Inferior parietal cortex (tissue), 1 donor: ENCODE measurements around the gene TAF5L.
"Not testable (repeated sequence)": the region's sequence is repeated elsewhere in the genome, so short reads cannot be mapped to it uniquely, and the experiment has no call there.

ENCODE experiments used
- DNase-seq: peaks from one replicate; pipeline ENCODE4 v3.0.0-alpha.2; 2016; ENCODE audit errors: extremely low spot score

TAF5L gene

DNA sequence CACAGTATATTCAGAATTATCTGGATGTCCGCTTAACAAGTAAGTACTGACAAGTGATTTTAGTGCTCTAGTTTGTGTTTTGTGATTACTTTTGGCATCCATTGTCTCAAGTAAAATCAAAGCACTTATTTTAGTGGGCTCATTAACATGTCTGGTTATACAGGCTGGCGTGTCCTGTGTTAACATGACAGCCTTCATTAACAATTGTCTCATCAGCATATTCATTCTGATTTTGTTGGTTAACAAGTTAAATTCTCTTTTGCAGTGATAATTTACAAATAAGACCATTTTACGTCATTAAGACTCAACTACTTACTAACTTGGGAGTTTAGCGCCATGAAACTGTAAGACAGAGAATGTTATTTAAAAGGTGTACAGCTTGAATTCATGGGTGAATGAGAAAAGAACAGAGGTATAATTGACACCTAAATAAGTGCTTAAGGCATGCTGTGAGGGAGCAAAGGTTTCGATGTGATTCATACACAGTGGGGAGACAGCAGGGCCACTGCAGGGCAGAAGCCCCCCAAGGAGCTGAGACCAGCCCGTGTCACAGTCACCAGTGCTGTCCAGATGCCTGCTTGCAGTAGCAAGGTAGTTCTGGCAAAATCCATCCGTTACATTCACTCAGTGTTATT is 22.4 kb downstream of the TAF5L start:
- no peak for DNase-seq

DNA sequence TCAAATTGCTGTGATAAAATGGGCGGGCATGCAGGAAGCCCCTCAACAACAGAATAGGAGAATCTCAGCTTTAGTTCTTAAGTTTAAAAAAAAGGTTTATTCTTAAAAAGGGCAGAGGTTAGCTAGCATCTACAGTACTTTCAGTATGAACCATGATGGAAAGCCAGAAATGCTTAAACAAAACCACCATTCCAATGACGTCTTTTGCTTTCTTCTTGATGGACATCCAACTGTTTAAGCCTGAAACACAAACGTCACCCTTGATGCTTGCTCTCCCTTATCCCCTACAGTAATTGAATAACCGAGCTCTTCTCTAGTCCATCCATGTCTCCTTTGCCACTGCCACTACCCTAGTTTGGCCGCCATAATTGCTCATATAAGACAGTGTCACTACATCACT is 25.7 kb downstream of the TAF5L start:
- no peak for DNase-seq

DNA sequence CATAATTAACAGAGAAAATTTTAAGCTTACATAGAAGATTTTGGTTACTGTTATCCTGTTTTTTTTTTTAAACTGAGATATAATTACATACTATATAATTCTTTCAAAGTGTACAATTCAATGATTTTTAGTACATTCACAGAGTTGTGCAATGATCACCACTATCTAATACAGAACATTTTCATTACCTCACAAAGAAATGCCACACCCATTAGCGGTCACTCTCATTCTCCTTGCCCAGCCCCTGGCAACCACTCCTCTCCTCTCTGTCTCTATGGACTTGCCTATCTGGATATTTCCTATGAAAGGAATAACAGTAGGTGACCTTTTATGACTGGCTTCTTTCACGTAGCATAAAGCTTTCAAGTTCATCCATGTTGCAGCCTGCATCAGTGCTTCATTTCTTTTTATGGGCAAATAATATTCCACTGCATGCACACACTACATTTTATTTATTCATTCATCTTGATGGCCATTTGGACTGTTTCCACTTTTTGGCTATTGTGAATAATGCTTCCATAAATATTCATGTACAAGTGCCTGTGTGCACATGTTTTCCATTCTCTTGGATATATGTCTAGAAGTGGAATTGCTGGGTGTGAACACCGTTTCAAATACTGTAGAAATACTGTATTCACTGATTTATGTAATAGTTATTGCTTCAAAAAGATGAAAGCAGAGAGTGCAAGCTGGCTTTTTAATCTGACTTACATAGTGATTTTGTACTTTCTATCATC is 26.5 kb downstream of the TAF5L start:
- DNase-seq, result no peak

DNA sequence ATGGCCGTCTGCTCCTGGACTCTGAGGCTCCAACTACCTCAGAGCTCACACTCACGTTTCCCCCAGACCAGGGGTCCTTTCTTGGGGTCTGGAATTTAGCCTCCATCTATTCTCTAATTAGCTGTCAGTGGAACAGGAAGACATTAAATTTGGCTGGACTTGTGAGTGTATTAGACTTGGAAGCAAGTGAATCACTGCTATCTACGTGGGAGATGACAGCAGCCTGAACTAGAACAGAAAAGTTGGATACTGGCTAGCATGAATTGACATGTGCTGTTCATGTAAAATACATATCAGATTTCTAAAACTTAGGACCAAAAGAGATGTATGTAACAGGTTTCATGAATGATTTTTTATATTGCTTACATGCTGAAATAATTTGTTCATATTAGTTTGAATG is 28.0 kb downstream of the TAF5L start:
- DNase-seq, result peak; percentile 11

DNA sequence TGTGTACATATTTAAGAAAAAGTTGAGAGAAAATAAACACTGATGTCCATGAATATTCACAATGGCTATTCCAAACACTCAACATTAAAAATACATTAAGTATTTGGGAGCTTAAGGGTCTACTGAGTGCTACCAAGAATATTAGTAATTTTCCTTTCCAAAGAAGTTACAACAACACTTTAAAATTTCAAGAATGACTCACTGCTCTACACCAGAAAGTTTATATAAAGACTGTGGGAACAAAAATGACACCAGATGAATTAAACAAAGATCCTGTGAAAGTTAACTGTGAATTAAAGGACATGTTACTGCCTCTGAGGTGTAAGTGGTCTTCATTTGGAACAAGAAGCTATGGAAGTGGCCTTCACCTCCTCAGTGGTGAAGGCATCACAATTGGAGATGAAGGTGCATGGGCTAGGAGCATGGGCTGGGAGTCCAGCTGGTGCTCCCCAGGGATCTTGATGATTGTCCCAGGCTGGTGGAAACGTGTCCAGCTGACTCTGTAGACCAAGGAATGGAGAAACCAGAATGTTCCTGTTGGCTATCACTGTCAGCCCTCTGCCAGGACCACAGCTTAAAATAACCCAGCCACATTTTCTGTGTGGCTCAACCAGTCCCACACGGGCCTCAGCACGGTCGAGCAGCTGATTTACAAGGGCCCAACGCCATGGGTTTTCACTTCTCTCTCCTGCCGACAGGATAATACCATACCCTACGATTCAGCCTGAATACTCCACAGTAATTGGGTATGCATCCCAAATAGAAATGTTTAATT is 28.8 kb downstream of the TAF5L start:
- DNase-seq, result peak; percentile 10

DNA sequence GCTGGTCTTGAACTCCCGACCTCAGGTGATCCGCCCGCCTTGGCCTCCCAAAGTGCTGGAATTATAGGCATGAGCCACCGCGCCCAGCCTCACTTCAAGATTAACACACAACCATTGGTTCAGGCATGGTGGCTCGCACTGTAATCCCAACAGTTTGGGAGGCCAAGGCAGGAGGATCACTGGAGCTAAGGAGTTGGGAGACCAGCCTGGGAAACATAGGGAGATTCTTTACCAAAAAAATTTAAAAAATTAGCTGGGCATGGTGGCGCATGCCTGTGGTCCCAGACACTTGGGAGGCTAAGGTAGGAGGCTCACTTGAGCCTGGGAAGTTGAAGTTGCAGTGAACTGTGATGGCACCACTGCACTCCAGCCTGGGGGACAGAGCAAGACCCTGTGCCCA is 30.0 kb downstream of the TAF5L start:
- not testable (repeated sequence) for DNase-seq

DNA sequence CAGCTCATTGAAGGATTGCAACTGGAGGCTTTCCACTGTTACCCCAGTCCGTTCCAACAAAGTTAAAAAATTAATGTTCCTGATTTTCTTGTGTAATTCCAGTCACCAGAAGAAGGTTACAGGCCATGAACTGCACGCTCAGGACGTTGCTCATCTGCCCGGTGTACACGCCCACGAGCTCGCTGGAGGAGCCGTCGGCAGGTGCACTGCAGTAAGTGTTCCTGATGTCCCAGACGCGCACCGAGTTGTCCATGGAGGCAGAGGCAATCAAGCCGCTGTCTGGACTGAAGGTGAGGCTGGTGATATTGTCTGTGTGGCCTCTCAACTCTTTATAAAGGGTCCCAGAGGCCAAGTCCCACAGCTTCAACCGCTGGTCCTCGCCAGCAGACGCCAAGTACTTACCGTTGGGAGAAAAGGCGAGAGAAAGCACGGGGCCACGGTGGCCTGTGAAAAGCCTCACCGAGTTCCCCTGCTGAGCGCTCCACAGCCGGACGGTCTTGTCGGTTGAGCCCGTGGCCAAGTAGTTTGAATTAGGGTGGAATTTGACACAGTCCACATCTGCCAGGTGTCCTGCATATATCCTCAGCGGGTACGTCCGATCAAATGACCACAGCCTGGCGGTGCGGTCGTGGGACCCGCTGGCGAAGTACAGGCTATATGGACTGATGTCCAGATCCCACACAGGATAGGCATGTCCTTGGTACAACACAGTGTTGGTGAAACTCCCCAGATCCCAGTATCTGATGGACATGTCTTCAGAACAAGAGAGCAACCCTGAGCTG is 31.5 kb downstream of the TAF5L start:
- no peak for DNase-seq

DNA sequence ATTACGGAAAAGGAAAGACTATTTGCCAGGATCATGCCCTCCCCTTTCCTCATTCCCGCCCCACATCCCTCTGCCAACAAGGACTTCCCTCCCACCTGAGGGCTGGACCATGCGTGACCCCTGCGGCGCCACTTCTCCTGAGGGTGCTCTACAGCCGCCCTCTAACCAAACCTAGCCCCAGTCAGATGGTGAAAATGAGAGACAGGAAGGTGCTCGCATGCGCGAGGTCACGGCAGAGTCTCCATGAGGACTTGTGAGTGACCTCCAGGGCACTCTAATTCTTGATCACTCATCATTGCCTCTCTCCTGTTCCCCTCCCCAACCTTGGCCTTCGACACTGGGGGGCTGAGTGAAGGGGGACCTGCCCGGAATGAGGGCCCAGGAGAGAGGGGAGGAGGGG is 32.1 kb downstream of the TAF5L start:
- no peak for DNase-seq

DNA sequence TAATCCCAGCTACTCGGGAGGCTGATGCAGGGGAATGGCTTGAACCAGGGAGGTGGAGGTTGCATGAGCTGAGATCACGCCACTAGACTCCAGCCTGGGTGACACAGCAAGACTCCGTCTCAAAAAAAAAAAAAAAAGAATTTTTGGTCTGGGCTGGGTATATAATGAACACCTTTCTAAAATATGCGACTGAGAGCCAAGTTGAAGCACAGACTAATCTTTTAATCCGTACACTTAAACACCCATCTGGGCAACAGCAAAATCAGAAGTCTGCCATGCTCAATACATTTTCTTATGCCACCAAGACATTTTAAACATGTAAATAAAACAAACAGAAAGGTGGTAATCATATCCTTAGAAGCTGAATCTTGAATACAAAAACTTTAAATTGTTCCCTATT is 35.8 kb downstream of the TAF5L start:
- no peak for DNase-seq

DNA sequence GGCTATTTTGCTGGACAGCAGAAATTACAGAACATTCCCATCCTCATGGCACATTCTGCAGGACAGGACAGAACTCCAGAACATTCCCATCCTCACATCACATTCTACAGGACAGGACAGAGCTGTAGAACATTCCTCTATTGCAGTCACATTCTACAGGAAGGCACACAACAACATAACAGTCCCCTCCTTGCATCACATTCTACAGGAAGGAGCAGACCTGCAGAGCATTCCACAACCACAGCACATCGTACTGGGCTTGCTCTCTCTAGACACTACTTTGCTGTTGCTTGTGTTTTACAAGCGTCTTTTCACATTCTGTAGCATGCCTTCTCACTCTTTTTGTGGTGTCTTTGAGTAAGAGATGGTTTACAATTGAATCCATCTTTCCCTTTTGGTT is 40.6 kb downstream of the TAF5L start:
- DNase-seq, result no peak

DNA sequence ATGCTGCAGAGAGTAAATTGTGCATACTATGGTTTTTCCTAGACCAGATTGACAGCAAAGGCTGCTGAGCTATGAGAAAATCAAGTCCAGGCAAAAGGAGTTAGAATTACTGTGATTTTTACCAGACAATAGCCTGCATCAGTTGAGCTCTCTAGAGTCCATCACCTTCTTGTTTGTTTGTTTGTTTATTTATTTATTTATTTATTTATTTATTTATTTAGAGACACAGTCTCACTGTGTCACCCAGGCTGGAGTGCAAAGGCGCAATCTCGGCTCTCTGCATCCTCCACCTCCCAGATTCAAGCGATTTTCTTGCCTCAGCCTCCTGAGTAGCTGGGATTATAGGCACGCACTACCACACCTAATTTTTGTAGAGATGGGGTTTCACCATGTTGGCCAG is 43.2 kb downstream of the TAF5L start:
- no peak for DNase-seq

DNA sequence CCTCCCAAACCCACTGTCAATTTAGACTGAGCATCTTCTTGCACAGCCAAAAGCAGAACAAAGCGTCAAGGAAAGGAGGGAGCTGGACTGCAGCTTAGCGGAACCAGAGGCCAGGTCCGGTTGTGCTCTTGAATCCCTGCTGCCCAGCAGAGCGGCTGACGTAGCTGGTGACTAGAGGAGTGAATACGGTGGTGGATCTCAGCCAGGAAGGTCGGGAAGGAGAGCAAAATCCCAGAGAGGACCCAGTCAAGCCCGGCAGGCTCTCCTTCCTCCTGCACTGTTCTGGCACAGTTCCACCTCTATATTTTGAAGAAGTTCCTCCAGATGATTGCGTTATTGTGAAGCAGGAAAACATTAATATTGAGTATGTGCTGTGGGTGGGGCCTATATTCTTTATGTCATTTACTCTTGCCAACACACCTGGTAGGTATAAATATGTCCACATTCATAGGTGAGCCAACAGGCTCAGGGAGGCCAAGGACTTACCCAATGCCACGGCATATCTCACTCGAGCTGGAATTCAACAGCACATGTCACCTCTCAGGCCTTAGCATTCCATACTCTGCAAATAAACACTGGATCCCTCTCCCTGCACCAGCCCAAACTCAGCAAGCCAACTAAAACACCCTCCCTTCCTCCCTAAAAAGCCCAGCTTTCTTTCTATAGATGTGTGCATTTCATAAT is 43.8 kb downstream of the TAF5L start:
- DNase-seq, result no peak

DNA sequence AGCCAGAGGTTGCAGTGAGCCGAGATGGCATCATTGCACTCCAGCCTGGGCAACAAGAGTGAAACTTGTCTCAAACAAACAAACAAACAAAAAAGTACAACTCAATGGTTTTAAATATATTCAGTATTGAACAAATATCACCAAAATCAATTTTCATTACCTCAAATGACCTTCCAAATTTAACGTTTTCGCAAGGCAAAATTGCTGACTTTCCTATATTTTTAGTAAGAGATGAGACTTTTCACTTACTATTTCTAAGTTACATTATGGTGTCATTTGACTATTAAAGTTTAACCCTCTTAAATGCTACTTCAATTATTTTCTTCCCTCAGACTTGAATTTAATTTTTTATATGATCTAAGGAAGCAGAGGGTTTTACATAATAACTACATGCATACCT is 44.4 kb downstream of the TAF5L start:
- no peak for DNase-seq

DNA sequence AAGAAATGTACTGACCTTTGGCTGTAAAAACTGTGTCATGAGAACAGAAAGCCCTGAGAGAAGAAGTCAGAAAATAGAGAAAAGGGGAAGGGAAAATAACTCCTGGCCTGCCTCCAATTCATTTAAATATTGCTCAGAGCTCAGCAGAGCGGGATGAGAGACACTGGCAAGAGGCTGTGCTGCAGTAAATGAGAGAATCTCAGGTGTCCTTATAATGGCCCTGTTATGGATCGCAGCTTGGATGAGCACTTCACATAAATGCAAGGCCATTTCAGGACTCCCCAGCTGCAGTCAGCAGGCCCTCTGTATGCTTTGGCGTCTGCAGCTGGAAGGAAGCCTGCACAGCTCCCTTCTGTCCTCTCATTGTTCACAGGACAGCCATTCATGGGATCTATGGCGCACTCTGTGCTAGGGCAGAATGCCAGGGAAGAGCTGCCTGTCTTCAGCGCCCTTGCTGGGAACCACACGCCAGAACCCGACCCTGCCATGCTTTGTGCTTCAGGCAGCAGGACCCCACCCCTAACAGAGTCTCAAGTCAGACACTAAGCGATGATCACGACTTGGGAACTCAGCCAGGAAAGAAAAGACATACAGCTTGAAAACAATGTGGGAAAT is 46.8 kb downstream of the TAF5L start:
- peak; percentile 90 for DNase-seq

DNA sequence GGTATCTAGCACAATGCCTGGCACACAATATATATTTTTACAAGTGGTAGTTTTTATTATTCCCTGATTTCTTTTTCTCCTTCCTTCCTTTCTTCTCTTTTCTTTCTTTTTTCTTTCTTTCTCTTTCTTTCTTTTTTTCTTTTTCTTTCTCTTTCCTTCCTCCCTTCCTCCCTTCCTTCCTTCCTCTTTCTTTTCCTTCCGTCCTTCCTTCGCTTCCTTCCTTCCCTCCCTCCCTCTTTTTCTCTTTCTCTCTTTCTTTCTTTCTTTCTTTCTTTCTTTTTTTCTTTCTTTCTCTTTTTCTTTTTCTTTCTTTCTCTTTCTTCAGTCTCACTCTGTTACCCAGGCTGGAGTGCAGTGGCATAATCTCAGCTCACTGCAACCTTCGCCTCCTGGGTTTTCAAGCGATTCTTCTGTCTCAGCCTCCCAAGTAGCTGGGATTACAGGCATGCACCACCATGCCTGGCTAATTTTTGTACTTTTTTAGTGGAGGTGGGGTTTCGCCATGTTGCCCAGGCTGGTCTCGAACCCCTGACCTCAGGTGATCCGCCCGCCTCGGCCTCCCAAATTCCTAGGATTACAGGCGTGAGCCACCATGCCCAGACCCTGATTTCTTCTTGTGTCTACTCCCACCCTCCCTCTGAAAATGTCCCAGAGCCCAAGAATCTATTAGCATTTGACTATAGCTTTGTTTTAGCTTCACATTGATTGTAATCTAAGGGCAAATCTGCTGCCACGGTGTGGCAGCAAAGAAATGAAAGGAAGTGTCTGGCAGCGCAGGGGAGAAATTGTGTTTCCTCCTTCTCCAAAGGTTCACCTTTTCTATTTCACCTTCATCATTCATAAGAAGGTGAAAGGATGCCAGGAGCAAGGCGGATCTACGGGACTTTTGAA is 47.5 kb downstream of the TAF5L start:
- DNase-seq, result no peak

DNA sequence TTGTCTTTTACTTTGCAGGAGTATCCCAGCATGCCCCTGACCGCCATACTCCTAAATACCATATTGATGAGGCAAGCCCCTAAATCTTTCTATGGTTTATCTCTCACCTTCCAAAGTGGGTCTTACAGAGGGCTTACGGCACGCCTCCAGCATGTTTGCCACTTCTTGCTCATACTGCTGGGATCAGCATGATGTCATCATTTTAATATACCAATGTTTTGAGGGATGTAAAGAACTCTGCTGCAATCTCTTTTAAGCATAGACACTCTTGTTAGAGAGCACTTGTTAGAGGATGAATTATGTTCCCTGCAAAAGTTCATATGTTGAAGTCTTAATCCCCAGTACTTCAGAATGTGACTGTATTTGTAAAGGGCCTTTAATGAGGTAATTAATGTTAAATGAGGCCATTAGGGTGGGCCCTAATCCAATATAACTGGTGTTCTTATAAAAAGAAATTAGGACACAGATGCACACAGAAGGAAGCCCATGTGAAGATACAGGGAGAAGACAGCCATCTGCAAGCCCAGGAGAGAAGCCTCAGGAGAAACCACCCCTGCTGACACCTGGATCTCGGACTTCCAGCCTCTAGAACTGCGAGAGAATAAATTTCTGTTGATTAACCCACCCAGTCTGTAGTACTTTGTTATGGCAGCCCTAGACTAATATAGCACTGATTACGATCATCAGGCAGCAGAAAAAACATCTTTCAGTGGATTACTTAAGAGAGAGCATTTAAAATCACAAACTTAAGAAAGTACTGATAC is 51.1 kb downstream of the TAF5L start:
- no peak for DNase-seq

DNA sequence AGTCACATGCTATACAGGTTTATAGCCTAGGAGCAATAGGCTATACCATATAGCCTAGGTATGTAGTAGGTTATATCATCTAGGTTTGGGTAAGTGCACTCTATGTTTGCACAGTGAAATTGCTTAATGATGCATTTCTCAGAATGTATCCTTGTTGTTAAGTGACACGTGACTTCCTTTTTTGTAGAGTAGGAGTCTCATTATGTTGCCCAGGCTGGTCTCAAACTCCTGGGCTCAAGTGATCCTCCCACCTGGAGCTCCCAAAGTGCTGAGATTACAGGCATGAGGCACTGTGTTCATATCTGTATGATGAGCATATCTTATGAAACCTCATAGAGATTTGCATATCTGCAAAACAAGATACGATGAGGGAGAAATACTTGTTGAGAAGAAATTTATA is 53.6 kb downstream of the TAF5L start:
- DNase-seq, result no peak

DNA sequence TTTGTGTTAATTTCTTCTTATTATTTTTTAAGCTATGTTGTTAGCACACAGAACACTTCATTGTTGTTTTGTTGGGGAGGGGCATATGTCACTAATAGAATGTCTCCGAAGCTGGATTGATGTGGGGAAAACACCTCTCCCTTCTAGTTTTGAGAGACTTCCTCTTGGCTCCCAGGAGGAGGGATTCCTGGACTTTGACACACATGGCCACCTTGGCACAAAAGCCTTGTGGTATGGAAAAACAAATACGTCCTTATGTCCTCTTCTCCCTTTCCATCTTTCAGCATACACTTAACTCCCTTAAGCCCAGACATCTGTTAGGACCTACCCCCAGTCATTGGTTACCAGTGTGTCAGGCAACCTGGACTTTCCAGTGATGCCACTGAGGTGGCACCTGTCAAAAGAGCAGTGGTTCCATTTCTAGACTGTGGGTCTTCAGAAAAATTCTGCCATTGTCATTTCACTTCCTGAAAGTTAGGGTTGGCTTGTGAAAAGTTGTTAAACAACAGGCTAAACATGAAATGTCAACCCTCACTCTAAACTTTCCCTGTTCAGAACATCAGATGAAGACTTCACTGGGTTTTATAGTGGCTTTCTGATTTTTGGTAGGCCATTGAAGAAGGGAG is 54.9 kb downstream of the TAF5L start:
- no peak for DNase-seq

DNA sequence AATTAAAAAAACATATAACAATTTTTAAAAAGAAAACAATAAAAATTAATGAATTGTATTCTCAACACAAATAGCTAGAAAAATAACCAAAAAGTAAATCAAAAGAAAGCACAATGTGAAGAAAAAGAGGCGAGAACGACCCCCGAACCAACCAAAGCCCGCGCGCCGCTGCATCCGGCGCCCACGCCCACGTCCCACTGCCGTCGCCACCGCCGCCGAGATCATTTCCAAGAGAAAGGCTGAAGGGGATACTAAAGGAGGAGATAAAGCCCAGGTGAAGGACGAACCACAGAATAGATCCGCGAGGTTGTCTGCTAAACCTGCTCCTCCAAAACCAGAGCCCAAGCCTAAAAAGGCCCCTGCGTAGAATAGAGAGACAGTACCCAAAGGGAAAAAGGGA is 55.6 kb downstream of the TAF5L start:
- DNase-seq, result no peak
